ENCODE results near the gene CCDC146.

Gene CCDC146

DNA sequence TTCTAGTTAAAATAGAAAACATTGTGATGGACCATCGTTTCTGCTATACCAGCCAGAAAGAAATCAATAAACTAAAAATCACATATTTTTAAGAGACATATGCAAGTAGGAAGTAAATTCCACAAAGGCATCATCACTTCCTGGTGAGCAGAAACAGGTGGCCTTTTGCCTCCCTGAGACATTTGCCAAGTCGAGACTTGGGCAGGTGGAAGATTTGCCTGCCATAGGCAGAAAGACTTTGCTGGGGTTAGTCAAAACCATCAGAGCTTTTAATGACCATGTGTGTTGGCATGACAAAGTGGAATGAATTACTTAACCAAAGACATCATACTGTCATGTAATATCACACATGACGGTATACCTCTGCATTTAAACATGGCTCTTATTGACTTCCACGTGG lies 143.3 kb downstream of the CCDC146 start:
- Histone ChIP-seq H2BK120ac (ENCODE audit: low read depth, low read length) (no peak overlapping the region), H2BK5ac (ENCODE audit: low read length) (no peak overlapping the region), H3K27me3 (ENCODE audit: control insufficient read depth in 3 of 3, insufficient read depth in 3 of 3, low read depth in 1 of 3, low read length in 3 of 3) (no peaks in the 10 kb centered on the region), H3K9me3 (replicated peaks in 1 of 2; ENCODE audit: control insufficient read depth in 2 of 2, insufficient read depth in 1 of 2, low read depth in 1 of 2, low read length in 2 of 2) (no peaks in the 10 kb centered on the region), H2AK5ac (ENCODE audit: low read depth, low read length) (no peak overlapping the region), H3K4me3 (ENCODE audit: low read length in 2 of 2) (no peak overlapping the region), H3K9ac (ENCODE audit: low read depth, low read length, poor library complexity) (no peak overlapping the region), H4K8ac (ENCODE audit: low read depth, low read length) (no peak overlapping the region), H3K4me1 (ENCODE audit: control insufficient read depth in 2 of 2, insufficient read depth in 1 of 2, low read depth in 1 of 2, low read length in 2 of 2) (no peaks in the 10 kb centered on the region), H3K14ac (ENCODE audit: low read length) (no peak overlapping the region), H3K4me2 (ENCODE audit: insufficient read depth, low read length, poor library complexity, severe bottlenecking) (no peak overlapping the region), H3K27ac (replicated peaks; ENCODE audit: low read length) (no peak overlapping the region), H3K18ac (ENCODE audit: low read length) (no peak overlapping the region), H2BK12ac (ENCODE audit: low read length) (no peak overlapping the region), H3K4ac (ENCODE audit: low read length) (no peak overlapping the region), H3K23ac (ENCODE audit: low read depth, low read length, poor library complexity) (no peak overlapping the region), H3K79me1 (ENCODE audit: low read depth, low read length) (no peaks in the 10 kb centered on the region), H4K91ac (ENCODE audit: low read depth, low read length, poor library complexity) (no peak overlapping the region), H2AFZ (ENCODE audit: low read length) (no peak overlapping the region), H2BK15ac (ENCODE audit: low read length) (no peak overlapping the region), H3K36me3 (replicated peaks in 1 of 2; ENCODE audit: control insufficient read depth in 2 of 2, insufficient read depth in 2 of 2, low read length in 2 of 2) (no peaks in the 10 kb centered on the region)
- WGBS, 2 donors (ENCODE audit: extremely low coverage in 2 of 2, insufficient read length in 2 of 2, insufficient replicate concordance in 1 of 2), result no CpG with 5 or more reads among the region's 4 CpGs
- no peak for DNase-seq (ENCODE audit: low spot score)

DNA sequence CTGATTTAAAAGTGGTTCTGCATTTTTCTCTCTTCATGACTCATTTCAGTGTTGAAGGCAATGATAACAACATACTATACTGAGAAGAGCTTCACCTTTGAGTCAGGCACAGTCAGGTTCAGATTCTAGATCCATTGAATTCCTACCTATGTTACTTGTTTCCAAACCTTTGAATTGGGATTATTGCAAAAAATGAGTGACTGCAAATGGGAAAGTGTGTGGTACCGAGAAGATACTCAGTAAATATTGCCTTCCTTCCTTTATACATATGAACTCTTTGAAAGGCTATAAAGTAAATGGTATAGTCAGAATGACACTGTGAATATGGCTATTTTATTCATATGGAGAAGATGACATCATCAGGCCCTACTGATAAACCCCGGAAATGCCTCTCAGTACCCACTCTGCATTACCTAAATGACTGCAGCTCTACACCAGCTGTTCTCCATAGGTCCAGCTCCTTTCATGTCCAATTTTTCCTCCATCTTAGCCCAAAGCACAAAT lies 143.9 kb downstream of the CCDC146 start:
- no peaks in the 10 kb centered on the region for H3K79me1 ChIP-seq (ENCODE audit: low read depth, low read length)
- H3K27ac ChIP-seq (replicated peaks; ENCODE audit: low read length), result no peak overlapping the region
- H2BK5ac ChIP-seq (ENCODE audit: low read length), result no peak overlapping the region
- H3K9ac ChIP-seq (ENCODE audit: low read depth, low read length, poor library complexity), result no peak overlapping the region
- H3K9me3 ChIP-seq (replicated peaks in 1 of 2; ENCODE audit: control insufficient read depth in 2 of 2, insufficient read depth in 1 of 2, low read depth in 1 of 2, low read length in 2 of 2), result no peaks in the 10 kb centered on the region
- no peak overlapping the region for H4K91ac ChIP-seq (ENCODE audit: low read depth, low read length, poor library complexity)
- WGBS, 2 donors (ENCODE audit: extremely low coverage in 2 of 2, insufficient read length in 2 of 2, insufficient replicate concordance in 1 of 2), result no CpG with 5 or more reads among the region's 2 CpGs
- no peak overlapping the region for H3K4ac ChIP-seq (ENCODE audit: low read length)
- H4K8ac ChIP-seq (ENCODE audit: low read depth, low read length), result no peak overlapping the region
- H2AFZ ChIP-seq (ENCODE audit: low read length), result no peak overlapping the region
- no peak overlapping the region for H2AK5ac ChIP-seq (ENCODE audit: low read depth, low read length)
- H3K4me3 ChIP-seq (ENCODE audit: low read length in 2 of 2), result no peak overlapping the region
- no peaks in the 10 kb centered on the region for H3K36me3 ChIP-seq (replicated peaks in 1 of 2; ENCODE audit: control insufficient read depth in 2 of 2, insufficient read depth in 2 of 2, low read length in 2 of 2)
- H3K4me2 ChIP-seq (ENCODE audit: insufficient read depth, low read length, poor library complexity, severe bottlenecking), result no peak overlapping the region
- no peak for DNase-seq (ENCODE audit: low spot score)
- H2BK12ac ChIP-seq (ENCODE audit: low read length), result no peak overlapping the region
- no peaks in the 10 kb centered on the region for H3K27me3 ChIP-seq (ENCODE audit: control insufficient read depth in 3 of 3, insufficient read depth in 3 of 3, low read depth in 1 of 3, low read length in 3 of 3)
- no peak overlapping the region for H3K18ac ChIP-seq (ENCODE audit: low read length)
- H3K14ac ChIP-seq (ENCODE audit: low read length), result no peak overlapping the region
- no peak overlapping the region for H2BK15ac ChIP-seq (ENCODE audit: low read length)
- no peak overlapping the region for H2BK120ac ChIP-seq (ENCODE audit: low read depth, low read length)
- no peaks in the 10 kb centered on the region for H3K4me1 ChIP-seq (ENCODE audit: control insufficient read depth in 2 of 2, insufficient read depth in 1 of 2, low read depth in 1 of 2, low read length in 2 of 2)
- no peak overlapping the region for H3K23ac ChIP-seq (ENCODE audit: low read depth, low read length, poor library complexity)

GRCh38 chr7:77269360-77270093 lies 147.1 kb downstream of the CCDC146 start:
- Histone ChIP-seq H4K8ac (ENCODE audit: low read depth, low read length) (no peak overlapping the region), H3K14ac (ENCODE audit: low read length) (no peak overlapping the region), H3K27ac (replicated peaks; ENCODE audit: low read length) (no peak overlapping the region), H3K4me3 (ENCODE audit: low read length in 2 of 2) (no peak overlapping the region), H4K91ac (ENCODE audit: low read depth, low read length, poor library complexity) (no peak overlapping the region), H2AFZ (ENCODE audit: low read length) (no peak overlapping the region), H3K27me3 (ENCODE audit: control insufficient read depth in 3 of 3, insufficient read depth in 3 of 3, low read depth in 1 of 3, low read length in 3 of 3) (no peaks in the 10 kb centered on the region), H3K36me3 (replicated peaks in 1 of 2; ENCODE audit: control insufficient read depth in 2 of 2, insufficient read depth in 2 of 2, low read length in 2 of 2) (no peaks in the 10 kb centered on the region), H2BK12ac (ENCODE audit: low read length) (no peak overlapping the region), H2AK5ac (ENCODE audit: low read depth, low read length) (no peak overlapping the region), H3K9ac (ENCODE audit: low read depth, low read length, poor library complexity) (no peak overlapping the region), H3K4me2 (ENCODE audit: insufficient read depth, low read length, poor library complexity, severe bottlenecking) (no peak overlapping the region), H2BK120ac (ENCODE audit: low read depth, low read length) (no peak overlapping the region), H3K23ac (ENCODE audit: low read depth, low read length, poor library complexity) (no peak overlapping the region), H3K4me1 (ENCODE audit: control insufficient read depth in 2 of 2, insufficient read depth in 1 of 2, low read depth in 1 of 2, low read length in 2 of 2) (no peaks in the 10 kb centered on the region), H2BK5ac (ENCODE audit: low read length) (no peak overlapping the region), H2BK15ac (ENCODE audit: low read length) (no peak overlapping the region), H3K9me3 (replicated peaks in 1 of 2; ENCODE audit: control insufficient read depth in 2 of 2, insufficient read depth in 1 of 2, low read depth in 1 of 2, low read length in 2 of 2) (no peaks in the 10 kb centered on the region), H3K4ac (ENCODE audit: low read length) (no peak overlapping the region), H3K79me1 (ENCODE audit: low read depth, low read length) (no peaks in the 10 kb centered on the region), H3K18ac (ENCODE audit: low read length) (no peak overlapping the region)
- no CpG with 5 or more reads among the region's 4 CpGs for WGBS, 2 donors (ENCODE audit: extremely low coverage in 2 of 2, insufficient read length in 2 of 2, insufficient replicate concordance in 1 of 2)
- DNase-seq (ENCODE audit: low spot score), result no peak

DNA sequence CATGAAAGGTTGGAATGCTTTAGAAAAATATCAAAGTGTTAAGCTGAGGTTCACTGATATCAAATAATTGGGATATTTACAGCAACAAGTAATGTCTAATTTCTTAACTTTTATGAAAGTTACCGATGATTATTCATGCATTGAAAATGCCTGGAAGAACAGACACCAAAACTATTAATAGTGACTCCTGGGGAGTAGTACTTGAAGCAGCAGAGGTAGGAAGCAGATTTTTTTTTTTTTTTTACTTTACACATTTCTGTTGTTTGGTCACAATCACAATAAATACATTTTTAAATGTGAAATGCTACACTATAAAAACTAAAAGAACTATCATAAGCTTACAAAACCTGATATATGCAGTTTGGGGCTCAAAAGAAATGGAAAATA lies 147.7 kb downstream of the CCDC146 start:
- Histone ChIP-seq H3K79me1 (ENCODE audit: low read depth, low read length) (no peaks in the 10 kb centered on the region), H2BK12ac (ENCODE audit: low read length) (no peak overlapping the region), H3K4me2 (ENCODE audit: insufficient read depth, low read length, poor library complexity, severe bottlenecking) (no peak overlapping the region), H3K23ac (ENCODE audit: low read depth, low read length, poor library complexity) (no peak overlapping the region), H2AK5ac (ENCODE audit: low read depth, low read length) (no peak overlapping the region), H2AFZ (ENCODE audit: low read length) (no peak overlapping the region), H2BK15ac (ENCODE audit: low read length) (no peak overlapping the region), H3K9ac (ENCODE audit: low read depth, low read length, poor library complexity) (no peak overlapping the region), H2BK120ac (ENCODE audit: low read depth, low read length) (no peak overlapping the region), H3K14ac (ENCODE audit: low read length) (no peak overlapping the region), H4K91ac (ENCODE audit: low read depth, low read length, poor library complexity) (no peak overlapping the region), H4K8ac (ENCODE audit: low read depth, low read length) (no peak overlapping the region), H2BK5ac (ENCODE audit: low read length) (no peak overlapping the region), H3K27me3 (ENCODE audit: control insufficient read depth in 3 of 3, insufficient read depth in 3 of 3, low read depth in 1 of 3, low read length in 3 of 3) (no peaks in the 10 kb centered on the region), H3K27ac (replicated peaks; ENCODE audit: low read length) (no peak overlapping the region), H3K18ac (ENCODE audit: low read length) (no peak overlapping the region), H3K4me1 (ENCODE audit: control insufficient read depth in 2 of 2, insufficient read depth in 1 of 2, low read depth in 1 of 2, low read length in 2 of 2) (no peaks in the 10 kb centered on the region), H3K4ac (ENCODE audit: low read length) (no peak overlapping the region), H3K9me3 (replicated peaks in 1 of 2; ENCODE audit: control insufficient read depth in 2 of 2, insufficient read depth in 1 of 2, low read depth in 1 of 2, low read length in 2 of 2) (no peaks in the 10 kb centered on the region), H3K36me3 (replicated peaks in 1 of 2; ENCODE audit: control insufficient read depth in 2 of 2, insufficient read depth in 2 of 2, low read length in 2 of 2) (no peaks in the 10 kb centered on the region), H3K4me3 (ENCODE audit: low read length in 2 of 2) (no peak overlapping the region)
- DNase-seq (ENCODE audit: low spot score), result no peak
- no CpG with 5 or more reads among the region's 1 CpG for WGBS, 2 donors (ENCODE audit: extremely low coverage in 2 of 2, insufficient read length in 2 of 2, insufficient replicate concordance in 1 of 2)
